ENCODE results near the gene ZNF775. TPM values are rescaled to one million over a fixed set of nuclear protein-coding genes. Genes with fewer than 3 reads are reported as not detected.
A peak's percentile ranks its signal among the peaks of the same experiment; 100 is the strongest.

Gene ZNF775
- total and polyA plus RNA-seq, 2 of the 13 experiments (the other 11 are each of a cell fraction or from before 2014, with no cell fraction given), result 3.1 to 3.2 TPM

DNA sequence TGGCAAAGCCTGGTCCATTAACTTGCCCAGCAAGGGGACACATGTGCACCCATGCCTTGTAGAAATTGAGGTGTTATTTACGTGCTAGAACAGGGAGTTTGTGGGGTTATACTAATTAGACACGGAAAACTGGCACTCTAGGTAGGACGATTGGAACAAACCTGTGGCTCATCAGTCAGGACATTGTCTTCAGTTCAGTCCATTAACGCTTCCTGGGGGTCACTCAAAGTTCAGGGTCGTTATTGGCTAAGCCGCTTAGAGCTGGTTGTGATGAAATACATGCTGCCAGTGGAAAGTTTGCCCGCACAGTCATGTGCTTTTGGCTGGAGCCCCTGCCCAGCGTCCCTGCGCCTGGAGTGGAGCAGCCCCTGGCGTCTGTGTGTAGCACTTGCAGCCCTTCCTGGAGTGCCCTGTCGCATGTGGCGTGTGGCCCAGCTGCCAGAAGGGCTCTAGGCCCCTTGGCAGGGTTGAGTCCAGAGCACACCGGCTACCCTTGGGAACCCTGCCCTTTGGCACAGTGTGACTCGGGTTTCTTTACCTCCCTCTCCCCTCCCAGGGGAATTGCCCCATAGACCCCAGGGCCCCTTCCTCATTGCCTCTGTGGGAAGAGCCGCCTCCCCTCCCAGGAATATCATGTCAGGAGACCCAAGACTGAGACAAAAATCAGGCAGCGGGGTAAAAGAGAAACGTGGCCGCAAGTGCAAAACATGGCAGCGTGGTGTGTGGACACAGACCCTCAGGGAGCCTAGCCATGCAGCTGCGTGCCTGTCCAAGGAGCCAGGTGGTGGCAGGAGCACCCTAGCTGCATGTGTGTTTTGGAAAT is 9.8 kb downstream of the ZNF775 start (continued):
- TF ChIP-seq, protein P1, sequence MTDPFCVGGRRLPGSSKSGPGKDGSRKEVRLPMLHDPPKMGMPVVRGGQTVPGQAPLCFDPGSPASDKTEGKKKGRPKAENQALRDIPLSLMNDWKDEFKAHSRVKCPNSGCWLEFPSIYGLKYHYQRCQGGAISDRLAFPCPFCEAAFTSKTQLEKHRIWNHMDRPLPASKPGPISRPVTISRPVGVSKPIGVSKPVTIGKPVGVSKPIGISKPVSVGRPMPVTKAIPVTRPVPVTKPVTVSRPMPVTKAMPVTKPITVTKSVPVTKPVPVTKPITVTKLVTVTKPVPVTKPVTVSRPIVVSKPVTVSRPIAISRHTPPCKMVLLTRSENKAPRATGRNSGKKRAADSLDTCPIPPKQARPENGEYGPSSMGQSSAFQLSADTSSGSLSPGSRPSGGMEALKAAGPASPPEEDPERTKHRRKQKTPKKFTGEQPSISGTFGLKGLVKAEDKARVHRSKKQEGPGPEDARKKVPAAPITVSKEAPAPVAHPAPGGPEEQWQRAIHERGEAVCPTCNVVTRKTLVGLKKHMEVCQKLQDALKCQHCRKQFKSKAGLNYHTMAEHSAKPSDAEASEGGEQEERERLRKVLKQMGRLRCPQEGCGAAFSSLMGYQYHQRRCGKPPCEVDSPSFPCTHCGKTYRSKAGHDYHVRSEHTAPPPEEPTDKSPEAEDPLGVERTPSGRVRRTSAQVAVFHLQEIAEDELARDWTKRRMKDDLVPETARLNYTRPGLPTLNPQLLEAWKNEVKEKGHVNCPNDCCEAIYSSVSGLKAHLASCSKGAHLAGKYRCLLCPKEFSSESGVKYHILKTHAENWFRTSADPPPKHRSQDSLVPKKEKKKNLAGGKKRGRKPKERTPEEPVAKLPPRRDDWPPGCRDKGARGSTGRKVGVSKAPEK (CRISPR knock-in tag; IDR thresholded peaks at IDR 0.05; ENCODE audit: borderline replicate concordance), result no peak
- TF ChIP-seq SPEN (CRISPR knock-in tag; IDR thresholded peaks at IDR 0.05; ENCODE audit: low read depth) (peak; percentile 52; the same call in 1 of the 2 replicates), FOSL2 (CRISPR knock-in tag; IDR thresholded peaks at IDR 0.05) (peak; percentile 83), ZBTB20 (CRISPR knock-in tag; IDR thresholded peaks at IDR 0.05; ENCODE audit: borderline replicate concordance, low read depth) (no peak), KLF15 (CRISPR knock-in tag; IDR thresholded peaks at IDR 0.05; ENCODE audit: borderline replicate concordance) (no peak), HDAC6 (IDR thresholded peaks at IDR 0.05; ENCODE audit: low read depth, low read length) (no peak), SAP130 (CRISPR knock-in tag; IDR thresholded peaks at IDR 0.05; ENCODE audit: low read depth) (peak; percentile 90), EZH2 (conservative IDR thresholded peaks at IDR 0.05; ENCODE audit: low read depth, low read length) (no peak), KAT8 (CRISPR knock-in tag; IDR thresholded peaks at IDR 0.05) (peak; percentile 85), ZNF292 (CRISPR knock-in tag; IDR thresholded peaks at IDR 0.05; ENCODE audit: borderline replicate concordance, low read depth) (peak; percentile 80; the same call in 1 of the 2 replicates), KDM1A (CRISPR knock-in tag; IDR thresholded peaks at IDR 0.05) (no peak; the same call in none of the 2 replicates), CCDC6 (CRISPR knock-in tag; IDR thresholded peaks at IDR 0.05) (peak; percentile 95), ZSCAN9 (CRISPR knock-in tag; IDR thresholded peaks at IDR 0.05; ENCODE audit: borderline replicate concordance) (peak; percentile 73; the same call in 1 of the 2 replicates), ZNF790 (CRISPR knock-in tag; IDR thresholded peaks at IDR 0.05; ENCODE audit: borderline replicate concordance) (no peak), RAD51 (IDR thresholded peaks at IDR 0.05; ENCODE audit: borderline replicate concordance) (0 out of 2 replicates have a peak, but pooled peaks have one; percentile 9), MTA1 (CRISPR knock-in tag; IDR thresholded peaks at IDR 0.05; ENCODE audit: borderline replicate concordance) (peak; percentile 87; the same call in 1 of the 2 replicates)
- TF ChIP-seq, protein P2, sequence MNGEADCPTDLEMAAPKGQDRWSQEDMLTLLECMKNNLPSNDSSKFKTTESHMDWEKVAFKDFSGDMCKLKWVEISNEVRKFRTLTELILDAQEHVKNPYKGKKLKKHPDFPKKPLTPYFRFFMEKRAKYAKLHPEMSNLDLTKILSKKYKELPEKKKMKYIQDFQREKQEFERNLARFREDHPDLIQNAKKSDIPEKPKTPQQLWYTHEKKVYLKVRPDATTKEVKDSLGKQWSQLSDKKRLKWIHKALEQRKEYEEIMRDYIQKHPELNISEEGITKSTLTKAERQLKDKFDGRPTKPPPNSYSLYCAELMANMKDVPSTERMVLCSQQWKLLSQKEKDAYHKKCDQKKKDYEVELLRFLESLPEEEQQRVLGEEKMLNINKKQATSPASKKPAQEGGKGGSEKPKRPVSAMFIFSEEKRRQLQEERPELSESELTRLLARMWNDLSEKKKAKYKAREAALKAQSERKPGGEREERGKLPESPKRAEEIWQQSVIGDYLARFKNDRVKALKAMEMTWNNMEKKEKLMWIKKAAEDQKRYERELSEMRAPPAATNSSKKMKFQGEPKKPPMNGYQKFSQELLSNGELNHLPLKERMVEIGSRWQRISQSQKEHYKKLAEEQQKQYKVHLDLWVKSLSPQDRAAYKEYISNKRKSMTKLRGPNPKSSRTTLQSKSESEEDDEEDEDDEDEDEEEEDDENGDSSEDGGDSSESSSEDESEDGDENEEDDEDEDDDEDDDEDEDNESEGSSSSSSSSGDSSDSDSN (CRISPR knock-in tag; IDR thresholded peaks at IDR 0.05), result peak; percentile 71
- TF ChIP-seq, protein P3, sequence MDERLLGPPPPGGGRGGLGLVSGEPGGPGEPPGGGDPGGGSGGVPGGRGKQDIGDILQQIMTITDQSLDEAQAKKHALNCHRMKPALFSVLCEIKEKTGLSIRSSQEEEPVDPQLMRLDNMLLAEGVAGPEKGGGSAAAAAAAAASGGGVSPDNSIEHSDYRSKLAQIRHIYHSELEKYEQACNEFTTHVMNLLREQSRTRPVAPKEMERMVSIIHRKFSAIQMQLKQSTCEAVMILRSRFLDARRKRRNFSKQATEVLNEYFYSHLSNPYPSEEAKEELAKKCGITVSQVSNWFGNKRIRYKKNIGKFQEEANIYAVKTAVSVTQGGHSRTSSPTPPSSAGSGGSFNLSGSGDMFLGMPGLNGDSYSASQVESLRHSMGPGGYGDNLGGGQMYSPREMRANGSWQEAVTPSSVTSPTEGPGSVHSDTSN (CRISPR knock-in tag; IDR thresholded peaks at IDR 0.05), result no peak
- TF ChIP-seq, protein P4, sequence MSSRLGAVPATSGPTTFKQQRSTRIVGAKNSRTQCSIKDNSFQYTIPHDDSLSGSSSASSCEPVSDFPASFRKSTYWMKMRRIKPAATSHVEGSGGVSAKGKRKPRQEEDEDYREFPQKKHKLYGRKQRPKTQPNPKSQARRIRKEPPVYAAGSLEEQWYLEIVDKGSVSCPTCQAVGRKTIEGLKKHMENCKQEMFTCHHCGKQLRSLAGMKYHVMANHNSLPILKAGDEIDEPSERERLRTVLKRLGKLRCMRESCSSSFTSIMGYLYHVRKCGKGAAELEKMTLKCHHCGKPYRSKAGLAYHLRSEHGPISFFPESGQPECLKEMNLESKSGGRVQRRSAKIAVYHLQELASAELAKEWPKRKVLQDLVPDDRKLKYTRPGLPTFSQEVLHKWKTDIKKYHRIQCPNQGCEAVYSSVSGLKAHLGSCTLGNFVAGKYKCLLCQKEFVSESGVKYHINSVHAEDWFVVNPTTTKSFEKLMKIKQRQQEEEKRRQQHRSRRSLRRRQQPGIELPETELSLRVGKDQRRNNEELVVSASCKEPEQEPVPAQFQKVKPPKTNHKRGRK (CRISPR knock-in tag; IDR thresholded peaks at IDR 0.05), result no peak
- TF ChIP-seq, protein P5, sequence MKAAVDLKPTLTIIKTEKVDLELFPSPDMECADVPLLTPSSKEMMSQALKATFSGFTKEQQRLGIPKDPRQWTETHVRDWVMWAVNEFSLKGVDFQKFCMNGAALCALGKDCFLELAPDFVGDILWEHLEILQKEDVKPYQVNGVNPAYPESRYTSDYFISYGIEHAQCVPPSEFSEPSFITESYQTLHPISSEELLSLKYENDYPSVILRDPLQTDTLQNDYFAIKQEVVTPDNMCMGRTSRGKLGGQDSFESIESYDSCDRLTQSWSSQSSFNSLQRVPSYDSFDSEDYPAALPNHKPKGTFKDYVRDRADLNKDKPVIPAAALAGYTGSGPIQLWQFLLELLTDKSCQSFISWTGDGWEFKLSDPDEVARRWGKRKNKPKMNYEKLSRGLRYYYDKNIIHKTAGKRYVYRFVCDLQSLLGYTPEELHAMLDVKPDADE (CRISPR knock-in tag; IDR thresholded peaks at IDR 0.05), result no peak
